ENCODE results near the gene BTBD16.

DNA sequence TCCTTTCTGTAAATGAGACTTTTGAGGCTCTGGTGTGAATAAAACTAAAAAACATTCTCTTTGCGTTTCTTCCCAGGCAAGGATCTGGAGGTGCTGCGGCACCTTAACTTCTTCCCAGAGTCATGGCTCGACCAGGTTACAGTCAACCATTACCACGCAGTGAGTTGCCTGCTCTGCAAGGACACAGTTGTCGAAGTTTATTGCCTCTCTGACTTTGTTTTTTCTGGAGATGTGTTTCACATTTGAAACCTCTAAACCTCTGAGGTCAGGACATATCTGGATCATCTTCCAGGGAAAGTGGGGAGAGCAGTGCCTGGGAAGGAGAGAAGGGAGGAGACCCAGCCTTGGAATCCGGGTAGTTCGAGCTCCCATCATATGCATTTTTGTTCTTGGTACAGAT, 60.0 kb downstream of the BTBD16 start:
- TF ChIP-seq, protein P1, sequence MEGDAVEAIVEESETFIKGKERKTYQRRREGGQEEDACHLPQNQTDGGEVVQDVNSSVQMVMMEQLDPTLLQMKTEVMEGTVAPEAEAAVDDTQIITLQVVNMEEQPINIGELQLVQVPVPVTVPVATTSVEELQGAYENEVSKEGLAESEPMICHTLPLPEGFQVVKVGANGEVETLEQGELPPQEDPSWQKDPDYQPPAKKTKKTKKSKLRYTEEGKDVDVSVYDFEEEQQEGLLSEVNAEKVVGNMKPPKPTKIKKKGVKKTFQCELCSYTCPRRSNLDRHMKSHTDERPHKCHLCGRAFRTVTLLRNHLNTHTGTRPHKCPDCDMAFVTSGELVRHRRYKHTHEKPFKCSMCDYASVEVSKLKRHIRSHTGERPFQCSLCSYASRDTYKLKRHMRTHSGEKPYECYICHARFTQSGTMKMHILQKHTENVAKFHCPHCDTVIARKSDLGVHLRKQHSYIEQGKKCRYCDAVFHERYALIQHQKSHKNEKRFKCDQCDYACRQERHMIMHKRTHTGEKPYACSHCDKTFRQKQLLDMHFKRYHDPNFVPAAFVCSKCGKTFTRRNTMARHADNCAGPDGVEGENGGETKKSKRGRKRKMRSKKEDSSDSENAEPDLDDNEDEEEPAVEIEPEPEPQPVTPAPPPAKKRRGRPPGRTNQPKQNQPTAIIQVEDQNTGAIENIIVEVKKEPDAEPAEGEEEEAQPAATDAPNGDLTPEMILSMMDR (IDR thresholded peaks at IDR 0.05) = no peak
- TF ChIP-seq POLR2A (IDR thresholded peaks at IDR 0.05) = no peak

Measured in breast epithelium (tissue), 3 donors.